Tibial nerve (tissue), 4 donors: ENCODE results near the gene ATP6V1D. TPM values are rescaled to one million over a fixed set of nuclear protein-coding genes. Genes with fewer than 3 reads are reported as not detected.
"Not testable (repeated sequence)": the region's sequence is repeated elsewhere in the genome, so short reads cannot be mapped to it uniquely, and the experiment has no call there.

Experiments used
- DNase-seq, 2 donors: peaks; one replicate each; pipeline ENCODE4 v3.0.0-alpha.2; 2019; ENCODE audit warnings: low spot score in 2 of 2
- H3K27ac ChIP-seq, 4 donors: fragments of 200-600 bp; sonication (generic) in 3 of 4; one replicate each; pipeline ENCODE4 v1.5.1; 2017 to 2019; ENCODE audit warnings: mild to moderate bottlenecking in 1 of 4
- H3K27me3 ChIP-seq, 2 donors: fragments of 200-600 bp; sonication (generic) in 1 of 2; one replicate each; pipeline versions ENCODE4 v1.5.1 to v1.6.0; 2017 to 2019
- H3K36me3 ChIP-seq, 3 donors: fragments of 200-600 bp; sonication (generic); one replicate each; pipeline ENCODE4 v1.5.1; 2018 to 2019
- H3K4me1 ChIP-seq, 4 donors: fragments of 200-600 bp; sonication (generic) in 3 of 4; one replicate each; pipeline ENCODE4 v1.5.1; 2017 to 2019
- H3K4me3 ChIP-seq, 4 donors: fragments of 200-600 bp; sonication (generic) in 3 of 4; one replicate each; pipeline ENCODE4 v1.5.1; 2017 to 2019; ENCODE audit warnings: mild to moderate bottlenecking in 1 of 4, moderate library complexity in 1 of 4
- H3K9me3 ChIP-seq, 4 donors: fragments of 200-600 bp; sonication (generic) in 3 of 4; one replicate each; pipeline ENCODE4 v1.5.1; 2017 to 2019
- CTCF ChIP-seq, 5 experiments: fragments of 200-600 bp in 3 of 5; fragments of 450-650 bp in 2 of 5; sonication (generic) in 3 of 5; IDR thresholded peaks; one replicate each; pipeline ENCODE4 v1.5.1; 2016 to 2019; ENCODE audit warnings: antibody characterized with exemption in 5 of 5, mild to moderate bottlenecking in 3 of 5, moderate library complexity in 2 of 5
- EP300 ChIP-seq, 2 donors: sonication (generic); formaldehyde crosslinking; IDR thresholded peaks; one replicate each; pipeline ENCODE4 v1.6.1; 2017; ENCODE audit warnings: antibody characterized with exemption in 2 of 2, mild to moderate bottlenecking in 1 of 2
- POLR2A ChIP-seq, 2 donors: fragments of 450-650 bp; IDR thresholded peaks; one replicate each; pipeline ENCODE4 v1.6.1; 2017; ENCODE audit warnings: antibody characterized with exemption in 2 of 2, mild to moderate bottlenecking in 2 of 2, moderate library complexity in 2 of 2
- WGBS, 2 donors: methylation state at CpG; one replicate each; pipeline ENCODE4 v1.1.5; 2018; 5-methylcytosine and 5-hydroxymethylcytosine counted together
- total RNA-seq, 4 donors: library from RNA; depleted of rRNA; stranded (reverse); fragments of >200 nt; gene quantifications; one replicate each; pipeline ENCODE4 v1.1.0, GENCODE V29; 2016

ATP6V1D gene
- total RNA-seq, 4 donors from 2014 or later, result 49.6 to 91.5 (median 57.6) TPM

DNA sequence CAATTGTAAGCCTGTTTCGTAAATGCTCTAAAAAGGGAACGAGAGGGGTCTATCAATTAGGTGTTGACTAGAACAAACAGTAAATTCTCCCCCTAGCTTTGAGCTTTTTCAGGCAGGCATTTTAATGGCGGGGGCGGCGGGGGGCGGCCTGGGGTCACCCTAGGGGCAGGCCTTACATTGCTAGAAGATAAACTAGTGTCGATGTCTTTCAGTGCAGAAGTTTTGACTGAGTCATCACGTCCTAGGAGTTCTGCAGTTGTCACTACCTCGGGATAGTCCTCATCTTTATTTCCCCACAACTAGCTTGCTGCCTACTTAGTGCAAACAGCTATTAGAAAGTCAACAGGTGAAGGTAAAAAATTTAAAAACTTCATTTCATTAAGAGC, 1.6 kb downstream of the ATP6V1D start:
- TF ChIP-seq POLR2A (IDR thresholded peaks at IDR 0.05) (no peak), CTCF (IDR thresholded peaks at IDR 0.05) (no peak)
- no peak for DNase-seq
- Histone ChIP-seq H3K4me3 (peak overlapping the region in 1 of 4 donors; percentile 20), H3K27ac (no peak overlapping the region), H3K36me3 (peaks cover 0 to 4% (median 0%) of the 10 kb centered on the region in 3 donors), H3K4me1 (peaks cover 3 to 51% (median 33%) of the 10 kb centered on the region in 4 donors), H3K27me3 (no peaks in the 10 kb centered on the region), H3K9me3 (no peaks in the 10 kb centered on the region)
- WGBS, 2 donors, result 43 to 52% methylated on average over 9 of the region's 9 CpGs

GRCh38 chr14:67357186-67357968, 2.2 kb downstream of the ATP6V1D start:
- no peak for DNase-seq
- peaks cover 3 to 45% (median 30%) of the 10 kb centered on the region in 4 donors for H3K4me1 ChIP-seq

DNA sequence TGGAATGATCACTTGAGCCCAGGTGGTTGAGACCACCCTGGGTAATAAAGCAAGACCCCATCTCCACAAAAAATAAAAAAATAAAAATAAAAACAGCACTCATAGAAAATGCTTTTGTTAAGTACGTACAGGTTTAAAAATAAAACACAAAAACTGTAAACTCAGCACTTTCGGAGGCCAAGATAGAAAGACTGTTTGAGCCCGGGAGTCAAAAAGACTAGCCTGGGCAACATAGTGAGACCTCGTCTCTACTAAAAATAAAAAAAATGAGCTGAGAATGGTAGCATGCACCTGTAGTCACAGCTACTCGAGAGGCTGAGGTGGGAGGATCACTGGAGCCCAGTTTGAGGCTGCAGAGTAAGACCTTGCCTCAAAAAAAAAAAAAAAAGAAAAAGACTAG, 7.5 kb downstream of the ATP6V1D start:
- Histone ChIP-seq H3K4me1 (peaks cover 0 to 8% (median under 1%) of the 10 kb centered on the region in 4 donors), H3K4me3 (no peak overlapping the region), H3K27me3 (no peaks in the 10 kb centered on the region), H3K27ac (no peak overlapping the region), H3K9me3 (no peaks in the 10 kb centered on the region), H3K36me3 (peaks cover 0 to 60% (median 0%) of the 10 kb centered on the region in 3 donors)
- TF ChIP-seq POLR2A (IDR thresholded peaks at IDR 0.05) (no peak), CTCF (IDR thresholded peaks at IDR 0.05) (no peak), EP300 (IDR thresholded peaks at IDR 0.05) (no peak)
- WGBS, 2 donors, result 85 to 91% methylated on average over 5 of the region's 5 CpGs
- no peak for DNase-seq

More at GRCh38 chr14:67357186-67357968, 2.2 kb downstream of the ATP6V1D start:
- 53 to 64% methylated on average over 4 of the region's 4 CpGs for WGBS, 2 donors
- TF ChIP-seq CTCF (IDR thresholded peaks at IDR 0.05) (no peak), POLR2A (IDR thresholded peaks at IDR 0.05) (no peak), EP300 (IDR thresholded peaks at IDR 0.05) (no peak)
- Histone ChIP-seq H3K36me3 (peaks cover 0 to 10% (median 0%) of the 10 kb centered on the region in 3 donors), H3K9me3 (no peaks in the 10 kb centered on the region), H3K27ac (no peak overlapping the region), H3K4me3 (no peak overlapping the region), H3K27me3 (no peaks in the 10 kb centered on the region)

DNA sequence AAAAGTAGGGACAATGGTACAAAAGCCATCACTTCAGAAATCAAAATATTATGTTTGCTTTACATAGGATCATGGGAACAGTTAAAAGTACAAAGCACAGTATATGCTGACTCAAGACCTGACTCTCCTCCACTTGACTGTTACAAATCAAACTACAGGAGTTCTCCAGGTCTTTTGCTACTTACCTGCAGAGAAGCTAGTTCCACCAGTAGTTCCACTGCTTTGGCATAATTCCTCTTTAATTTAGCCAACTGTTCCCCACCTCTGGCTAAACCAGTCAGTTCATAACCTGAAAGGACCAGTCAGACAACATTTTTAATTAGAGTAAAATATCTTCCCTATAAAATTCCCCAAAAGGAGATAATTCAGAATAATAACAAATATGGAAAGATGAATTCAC, 14.0 kb downstream of the ATP6V1D start:
- H3K27me3 ChIP-seq, result no peaks in the 10 kb centered on the region
- H3K4me3 ChIP-seq, result no peak overlapping the region
- no peak for DNase-seq
- H3K36me3 ChIP-seq, result peaks cover 2 to 87% (median 7%) of the 10 kb centered on the region in 3 donors
- H3K27ac ChIP-seq, result no peak overlapping the region
- no peaks in the 10 kb centered on the region for H3K4me1 ChIP-seq
- TF ChIP-seq POLR2A (IDR thresholded peaks at IDR 0.05), result no peak
- TF ChIP-seq EP300 (IDR thresholded peaks at IDR 0.05), result no peak
- TF ChIP-seq CTCF (IDR thresholded peaks at IDR 0.05), result no peak
- H3K9me3 ChIP-seq, result no peaks in the 10 kb centered on the region

GRCh38 chr14:67343601-67344230, 15.9 kb downstream of the ATP6V1D start:
- Histone ChIP-seq H3K4me1 (no peaks in the 10 kb centered on the region), H3K4me3 (no peak overlapping the region), H3K27me3 (no peaks in the 10 kb centered on the region), H3K9me3 (no peaks in the 10 kb centered on the region), H3K27ac (no peak overlapping the region), H3K36me3 (peaks cover 2 to 89% (median 14%) of the 10 kb centered on the region in 3 donors)
- 90 to 92% methylated on average over 4 of the region's 4 CpGs for WGBS, 2 donors
- no peak for DNase-seq
- no peak for TF ChIP-seq POLR2A (IDR thresholded peaks at IDR 0.05)
- no peak for TF ChIP-seq CTCF (IDR thresholded peaks at IDR 0.05)
- TF ChIP-seq EP300 (IDR thresholded peaks at IDR 0.05), result no peak

- H3K36me3 ChIP-seq, result peaks cover 2 to 89% (median 14%) of the 10 kb centered on the region in 3 donors
- H3K27me3 ChIP-seq, result not testable (repeated sequence)
- 96 to 99% methylated on average over 4 to 13 of the region's 31 CpGs for WGBS, 2 donors
These were observed 18.4 kb downstream of the ATP6V1D start for GRCh38 chr14:67341231-67341630.

More at GRCh38 chr14:67341231-67341630, 18.4 kb downstream of the ATP6V1D start:
- not testable (repeated sequence) for DNase-seq, H3K27ac ChIP-seq, H3K4me1 ChIP-seq, H3K9me3 ChIP-seq, H3K4me3 ChIP-seq
